Measurements from ENCODE around the gene CD48. TPM values are rescaled to one million over a fixed set of nuclear protein-coding genes. Genes with fewer than 3 reads are reported as not detected.
"Not testable (repeated sequence)": the region's sequence is repeated elsewhere in the genome, so short reads cannot be mapped to it uniquely, and the experiment has no call there.

Gene CD48
- total RNA-seq, 1 donor from 2014 or later: 21.5 TPM

- H3K27me3 ChIP-seq; H3K36me3 ChIP-seq; ATAC-seq; H3K4me1 ChIP-seq; H3K4me3 ChIP-seq; H3K27ac ChIP-seq; DNase-seq; intact Hi-C loops (cut with DNase I); H3K9me3 ChIP-seq: not testable (repeated sequence)
- TF ChIP-seq, protein P1, sequence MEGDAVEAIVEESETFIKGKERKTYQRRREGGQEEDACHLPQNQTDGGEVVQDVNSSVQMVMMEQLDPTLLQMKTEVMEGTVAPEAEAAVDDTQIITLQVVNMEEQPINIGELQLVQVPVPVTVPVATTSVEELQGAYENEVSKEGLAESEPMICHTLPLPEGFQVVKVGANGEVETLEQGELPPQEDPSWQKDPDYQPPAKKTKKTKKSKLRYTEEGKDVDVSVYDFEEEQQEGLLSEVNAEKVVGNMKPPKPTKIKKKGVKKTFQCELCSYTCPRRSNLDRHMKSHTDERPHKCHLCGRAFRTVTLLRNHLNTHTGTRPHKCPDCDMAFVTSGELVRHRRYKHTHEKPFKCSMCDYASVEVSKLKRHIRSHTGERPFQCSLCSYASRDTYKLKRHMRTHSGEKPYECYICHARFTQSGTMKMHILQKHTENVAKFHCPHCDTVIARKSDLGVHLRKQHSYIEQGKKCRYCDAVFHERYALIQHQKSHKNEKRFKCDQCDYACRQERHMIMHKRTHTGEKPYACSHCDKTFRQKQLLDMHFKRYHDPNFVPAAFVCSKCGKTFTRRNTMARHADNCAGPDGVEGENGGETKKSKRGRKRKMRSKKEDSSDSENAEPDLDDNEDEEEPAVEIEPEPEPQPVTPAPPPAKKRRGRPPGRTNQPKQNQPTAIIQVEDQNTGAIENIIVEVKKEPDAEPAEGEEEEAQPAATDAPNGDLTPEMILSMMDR (IDR thresholded peaks at IDR 0.05): peak; percentile 30
These were observed 19.2 kb downstream of the CD48 start for GRCh38 chr1:160692390-160692789.

DNA sequence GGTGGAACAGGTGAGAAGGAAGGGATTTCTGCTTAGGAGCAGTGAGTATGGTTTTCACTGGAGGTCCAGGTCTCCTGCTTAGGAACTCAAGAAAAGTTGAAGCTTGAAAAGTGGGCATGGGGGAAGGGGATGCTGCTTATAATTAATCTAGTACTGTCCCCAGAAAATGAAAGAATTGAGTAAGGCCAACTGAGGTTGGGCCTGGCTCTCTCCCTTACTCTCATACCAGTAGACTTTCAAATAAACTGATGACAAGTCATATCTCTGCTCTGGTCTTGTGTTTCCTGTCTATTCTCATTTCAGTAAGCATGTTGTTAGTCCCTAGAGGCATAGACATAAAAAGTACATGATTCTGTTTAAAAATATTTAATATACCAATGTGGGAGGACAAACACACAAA lies 26.4 kb downstream of the CD48 start:
- H3K27ac ChIP-seq: no peak overlapping the region
- no peaks in the 10 kb centered on the region for H3K9me3 ChIP-seq
- H3K27me3 ChIP-seq: no peaks in the 10 kb centered on the region
- DNase-seq: no peak
- TF ChIP-seq, protein P1 (IDR thresholded peaks at IDR 0.05): no peak
- intact Hi-C loops (cut with DNase I): no loop called here
- no peak overlapping the region for H3K4me3 ChIP-seq
- peaks cover 5% of the 10 kb centered on the region for H3K36me3 ChIP-seq
- peaks cover 12% of the 10 kb centered on the region for H3K4me1 ChIP-seq
- ATAC-seq: no peak

GRCh38 chr1:160682983-160683865 lies 28.4 kb downstream of the CD48 start:
- H3K36me3 ChIP-seq: peaks cover 5% of the 10 kb centered on the region

DNA sequence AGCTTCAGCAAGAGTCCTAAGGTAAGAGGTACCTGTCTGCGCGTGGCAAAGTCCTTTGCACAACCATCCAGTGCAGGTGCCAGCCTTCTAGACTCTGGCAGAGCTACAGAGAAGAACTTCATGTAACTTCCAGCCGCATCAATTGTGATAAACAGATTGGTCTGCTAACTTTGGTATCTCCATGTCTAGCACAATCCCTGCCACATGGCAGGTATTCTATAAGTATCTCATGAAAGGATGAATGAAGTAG lies 29.8 kb downstream of the CD48 start:
- intact Hi-C loops (cut with DNase I): no loop called here
- Histone ChIP-seq H3K9me3 (no peaks in the 10 kb centered on the region), H3K4me1 (peaks cover 12% of the 10 kb centered on the region), H3K4me3 (no peak overlapping the region), H3K27ac (no peak overlapping the region), H3K27me3 (no peaks in the 10 kb centered on the region), H3K36me3 (peaks cover 5% of the 10 kb centered on the region)
- TF ChIP-seq, protein P1 (IDR thresholded peaks at IDR 0.05): no peak
- no peak for ATAC-seq
- DNase-seq: no peak

More at GRCh38 chr1:160682983-160683865, 28.4 kb downstream of the CD48 start:
- Histone ChIP-seq H3K27ac (no peak overlapping the region), H3K9me3 (no peaks in the 10 kb centered on the region), H3K4me3 (no peak overlapping the region), H3K4me1 (peaks cover 12% of the 10 kb centered on the region), H3K27me3 (no peaks in the 10 kb centered on the region)
- DNase-seq (no peak), ATAC-seq (peak; percentile 31)
- TF ChIP-seq, protein P1 (IDR thresholded peaks at IDR 0.05): no peak
- intact Hi-C loops (cut with DNase I): no loop called here

GRCh38 chr1:160681066-160681890 lies 30.3 kb downstream of the CD48 start:
- H3K9me3 ChIP-seq: no peaks in the 10 kb centered on the region
- peaks cover 12% of the 10 kb centered on the region for H3K4me1 ChIP-seq
- DNase-seq: peak; percentile 85
- TF ChIP-seq, protein P1 (IDR thresholded peaks at IDR 0.05): peak; percentile 62
- H3K27me3 ChIP-seq: no peaks in the 10 kb centered on the region
- H3K36me3 ChIP-seq: peaks cover 5% of the 10 kb centered on the region
- ATAC-seq: peak; percentile 96
- H3K4me3 ChIP-seq: no peak overlapping the region
- no peak overlapping the region for H3K27ac ChIP-seq
- intact Hi-C loops (cut with DNase I): no loop called here

All from upper lobe of right lung (tissue), 1 donor.